Keratinocyte (primary cell): ENCODE measurements around the gene CTTNBP2NL. TPM values are rescaled to one million over a fixed set of nuclear protein-coding genes. Genes with fewer than 3 reads are reported as not detected.
"Not testable (repeated sequence)": the region's sequence is repeated elsewhere in the genome, so short reads cannot be mapped to it uniquely, and the experiment has no call there.

ENCODE experiments used
- DNase-seq: peaks from one replicate; pipeline ENCODE4 v3.0.0-alpha.2; 2011; ENCODE audit warnings: low read depth, missing footprints, low spot score
- FAIRE-seq: peaks from 2 replicates; lab custom pipeline; 2011; peaks lifted over from hg19 to GRCh38; lab: Jason Lieb, UNC
- H2AFZ ChIP-seq: 2 replicates; pipeline ENCODE4 v1.6.0; 2012; ENCODE audit warnings: low read length, control low read depth, inconsistent platforms; ENCODE audit not compliant: control insufficient read depth
- H3K27ac ChIP-seq: 2 replicates; pipeline ENCODE4 v1.5.1; 2011; ENCODE audit warnings: low read length; ENCODE audit not compliant: control insufficient read depth, insufficient read depth
- H3K27me3 ChIP-seq: 3 replicates; pipeline ENCODE4 v1.6.0; 2011; ENCODE audit warnings: low read length; ENCODE audit not compliant: control insufficient read depth, insufficient read depth; ENCODE audit errors: extremely low read depth
- H3K36me3 ChIP-seq, 2 experiments: 2 replicates in 1 of 2; 3 replicates in 1 of 2; pipeline ENCODE4 v1.5.1; 2011; ENCODE audit warnings: low read length in 2 of 2, mild to moderate bottlenecking in 1 of 2; ENCODE audit not compliant: control insufficient read depth in 2 of 2, insufficient read depth in 2 of 2; ENCODE audit errors: extremely low read depth in 1 of 2
- H3K4me1 ChIP-seq: 3 replicates; pipeline ENCODE4 v1.5.1; 2011; ENCODE audit warnings: low read length; ENCODE audit not compliant: control insufficient read depth, insufficient read depth; ENCODE audit errors: extremely low read depth
- H3K4me2 ChIP-seq: 3 replicates; pipeline ENCODE4 v1.6.0; 2011; ENCODE audit warnings: low read depth, low read length; ENCODE audit not compliant: control insufficient read depth, insufficient read depth; ENCODE audit errors: extremely low read depth
- H3K4me3 ChIP-seq, 3 experiments: fragments of 200-600 bp in 1 of 3; sonication (generic) in 1 of 3; 2 replicates in 2 of 3; 3 replicates in 1 of 3; pipeline ENCODE4 v1.5.1; 2011 to 2016; ENCODE audit warnings: low read length in 3 of 3, mild to moderate bottlenecking in 3 of 3, control low read depth in 2 of 3, inconsistent platforms in 1 of 3, low read depth in 1 of 3, mixed read lengths in 1 of 3, mixed run types in 1 of 3, moderate library complexity in 1 of 3; ENCODE audit not compliant: control insufficient read depth in 2 of 3, insufficient read depth in 2 of 3; ENCODE audit errors: extremely low read depth in 1 of 3
- H3K79me2 ChIP-seq: 2 replicates; pipeline ENCODE4 v1.6.0; 2012; ENCODE audit warnings: low read length; ENCODE audit not compliant: control insufficient read depth, insufficient read depth
- H3K9ac ChIP-seq: 3 replicates; pipeline ENCODE4 v1.6.0; 2011; ENCODE audit warnings: low read length; ENCODE audit not compliant: control insufficient read depth, insufficient read depth; ENCODE audit errors: extremely low read depth
- H3K9me1 ChIP-seq: 3 replicates; pipeline ENCODE4 v1.6.0; 2011; ENCODE audit warnings: low read length; ENCODE audit not compliant: control insufficient read depth, insufficient read depth; ENCODE audit errors: extremely low read depth
- H3K9me3 ChIP-seq: 2 replicates; pipeline ENCODE4 v1.5.1; 2012; ENCODE audit warnings: low read depth, low read length; ENCODE audit not compliant: control insufficient read depth
- H4K20me1 ChIP-seq: 3 replicates; pipeline ENCODE4 v1.6.0; 2011; ENCODE audit warnings: low read length; ENCODE audit not compliant: control insufficient read depth, insufficient read depth; ENCODE audit errors: extremely low read depth
- EZH2 ChIP-seq: IDR thresholded peaks from one replicate; pipeline ENCODE4 v1.6.1; 2012; ENCODE audit warnings: inconsistent platforms, mild to moderate bottlenecking, low read length, moderate library complexity
- dilution Hi-C: fragments of 300-500 bp; cut with MboI; formaldehyde crosslinking; loops from one replicate; pipeline ENCODE4 v1.7.0; 2020; ENCODE audit warnings: low sequenced_read_pairs; ENCODE audit not compliant: extremely low pct_ligation_motif_present
- polyA plus RNA-seq, 5 experiments: library from polyadenylated mRNA; depleted of rRNA in 3 of 5; stranded (reverse) in 3 of 5; stranded (forward) in 1 of 5; unstranded in 1 of 5; fragments of >200 nt; gene quantifications; 1 replicate in 1 of 5; 2 replicates in 3 of 5; 3 replicates in 1 of 5; pipeline versions ENCODE4 v1.2.1 to v1.2.3, GENCODE V29; 2011 to 2012; ENCODE audit warnings: missing spikeins in 2 of 5, low read depth in 1 of 5, low replicate concordance in 1 of 5
- TF ChIP-seq, protein P1 (sequence below), 3 experiments: IDR thresholded peaks in 1 of 3; conservative IDR thresholded peaks in 1 of 3; optimal IDR thresholded peaks in 1 of 3; 2 replicates in 2 of 3; 3 replicates in 1 of 3; pipeline versions ENCODE3 to v1.5.1; 2011; ENCODE audit warnings: low read length in 3 of 3, mild to moderate bottlenecking in 3 of 3, moderate library complexity in 2 of 3, control low read depth in 1 of 3, inconsistent platforms in 1 of 3; ENCODE audit not compliant: insufficient read depth in 2 of 3; ENCODE audit errors: extremely low read depth in 1 of 3

Gene CTTNBP2NL
- polyA plus RNA-seq, 1 donor (not counting 4 experiments of a cell fraction or from before 2014, with no cell fraction given): 19.1 TPM

DNA sequence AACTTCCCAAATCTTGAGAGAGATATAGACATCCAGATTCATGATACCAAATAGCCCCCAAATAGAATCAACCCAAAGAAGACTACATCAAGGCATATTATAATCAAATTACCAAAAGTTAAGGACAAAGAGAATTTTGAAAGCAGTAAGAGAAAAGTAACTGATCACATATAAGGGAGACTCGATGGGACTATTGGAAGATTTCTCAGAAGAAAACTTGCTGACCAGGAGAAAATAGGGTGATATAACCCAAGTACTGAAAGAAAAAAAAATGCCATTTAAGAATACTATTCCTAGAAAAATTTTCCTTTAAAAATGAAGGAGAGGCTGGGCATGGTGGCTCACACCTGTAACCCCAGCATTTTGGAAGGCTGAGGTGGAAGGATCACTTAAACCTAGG is 82.3 kb downstream of the CTTNBP2NL start:
- Histone ChIP-seq H3K27ac (no peak overlapping the region), H3K27me3 (no peaks in the 10 kb centered on the region), H3K36me3 (no peaks in the 10 kb centered on the region), H3K9me1 (no peaks in the 10 kb centered on the region), H3K9ac (no peak overlapping the region), H4K20me1 (no peaks in the 10 kb centered on the region), H3K4me3 (no peak overlapping the region), H3K4me1 (no peaks in the 10 kb centered on the region), H3K4me2 (no peak overlapping the region), H2AFZ (no peak overlapping the region), H3K79me2 (no peaks in the 10 kb centered on the region), H3K9me3 (peaks cover 2% of the 10 kb centered on the region)
- dilution Hi-C loops: no loop called here
- TF ChIP-seq, protein P1, sequence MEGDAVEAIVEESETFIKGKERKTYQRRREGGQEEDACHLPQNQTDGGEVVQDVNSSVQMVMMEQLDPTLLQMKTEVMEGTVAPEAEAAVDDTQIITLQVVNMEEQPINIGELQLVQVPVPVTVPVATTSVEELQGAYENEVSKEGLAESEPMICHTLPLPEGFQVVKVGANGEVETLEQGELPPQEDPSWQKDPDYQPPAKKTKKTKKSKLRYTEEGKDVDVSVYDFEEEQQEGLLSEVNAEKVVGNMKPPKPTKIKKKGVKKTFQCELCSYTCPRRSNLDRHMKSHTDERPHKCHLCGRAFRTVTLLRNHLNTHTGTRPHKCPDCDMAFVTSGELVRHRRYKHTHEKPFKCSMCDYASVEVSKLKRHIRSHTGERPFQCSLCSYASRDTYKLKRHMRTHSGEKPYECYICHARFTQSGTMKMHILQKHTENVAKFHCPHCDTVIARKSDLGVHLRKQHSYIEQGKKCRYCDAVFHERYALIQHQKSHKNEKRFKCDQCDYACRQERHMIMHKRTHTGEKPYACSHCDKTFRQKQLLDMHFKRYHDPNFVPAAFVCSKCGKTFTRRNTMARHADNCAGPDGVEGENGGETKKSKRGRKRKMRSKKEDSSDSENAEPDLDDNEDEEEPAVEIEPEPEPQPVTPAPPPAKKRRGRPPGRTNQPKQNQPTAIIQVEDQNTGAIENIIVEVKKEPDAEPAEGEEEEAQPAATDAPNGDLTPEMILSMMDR (optimal IDR thresholded peaks at IDR 0.05 in 1 of 3, IDR thresholded peaks at IDR 0.05 in 1 of 3, conservative IDR thresholded peaks at IDR 0.05 in 1 of 3; ENCODE audit: extremely low read depth in 1 of 3, insufficient read depth in 2 of 3, low read length in 3 of 3): no peak
- no peak for TF ChIP-seq EZH2
- DNase-seq (no peak), FAIRE-seq (no peak)

DNA sequence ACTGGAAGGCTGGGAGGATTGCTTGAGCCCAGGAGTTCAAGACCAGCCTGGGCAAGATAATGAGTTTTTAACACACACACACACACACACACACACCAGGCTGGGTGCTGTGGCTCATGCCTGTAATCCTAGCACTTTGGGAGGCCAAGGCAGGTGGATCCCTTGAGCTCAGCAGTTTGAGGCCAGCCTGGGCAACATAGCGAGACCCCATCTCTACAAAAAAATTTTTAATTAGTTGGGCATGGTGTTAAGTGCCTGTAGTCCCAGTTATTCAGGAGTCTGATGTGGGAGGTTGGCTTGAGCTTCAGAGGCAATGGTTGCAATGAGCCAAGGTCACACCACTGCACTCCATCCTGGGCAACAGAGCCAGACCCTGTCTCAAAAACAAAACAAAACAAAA is 90.0 kb downstream of the CTTNBP2NL start:
- H3K4me3 ChIP-seq, dilution Hi-C loops, H3K9ac ChIP-seq: not testable (repeated sequence)

DNA sequence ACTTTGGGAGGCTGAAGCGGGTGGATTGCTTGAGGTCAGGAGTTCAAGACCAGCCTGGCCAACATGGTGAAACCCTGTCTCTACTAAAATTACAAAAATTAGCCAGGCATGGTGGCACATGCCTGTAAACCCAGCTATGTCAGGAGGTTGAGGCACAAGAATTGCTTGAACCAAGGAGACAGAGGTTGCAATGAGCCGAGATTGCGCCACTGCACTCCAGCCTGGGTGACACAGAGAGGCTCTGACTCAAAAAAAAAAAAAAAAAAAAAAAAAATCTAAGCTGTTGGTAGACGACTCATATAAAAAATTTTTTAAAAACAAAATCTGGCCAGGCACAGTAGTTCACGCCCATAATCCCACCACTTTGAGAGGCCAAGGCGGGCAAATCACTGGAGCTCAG is 91.7 kb downstream of the CTTNBP2NL start:
- H3K9me3 ChIP-seq, DNase-seq, H3K9ac ChIP-seq, H3K27me3 ChIP-seq, H3K9me1 ChIP-seq, H3K4me2 ChIP-seq, FAIRE-seq, H3K79me2 ChIP-seq, H3K4me3 ChIP-seq, H3K27ac ChIP-seq, H3K36me3 ChIP-seq, H3K4me1 ChIP-seq, H2AFZ ChIP-seq, dilution Hi-C loops, H4K20me1 ChIP-seq: not testable (repeated sequence)

More for the DNA sequence above, 90.0 kb downstream of the CTTNBP2NL start:
- H3K36me3 ChIP-seq, H3K4me2 ChIP-seq, H3K27me3 ChIP-seq, H3K79me2 ChIP-seq, H3K4me1 ChIP-seq, FAIRE-seq, H3K9me3 ChIP-seq, H3K27ac ChIP-seq, H2AFZ ChIP-seq, H3K9me1 ChIP-seq, H4K20me1 ChIP-seq, DNase-seq: not testable (repeated sequence)
